ENCODE data around the gene CTIF.

CTIF gene

GRCh38 chr18:48819781-48820482, 281.1 kb downstream of the CTIF start:
- no peaks in the 10 kb centered on the region for H3K9me3 ChIP-seq (ENCODE audit: control insufficient read depth, insufficient read depth, low read length)
- H3K27me3 ChIP-seq (ENCODE audit: control insufficient read depth, insufficient read depth, low read length) = no peaks in the 10 kb centered on the region
- H3K9ac ChIP-seq (ENCODE audit: low read depth, low read length) = no peak overlapping the region
- H3K4me1 ChIP-seq (ENCODE audit: control insufficient read depth, insufficient read depth, low read length) = no peaks in the 10 kb centered on the region
- H3K27ac ChIP-seq (ENCODE audit: low read depth, low read length) = no peak overlapping the region
- H3K36me3 ChIP-seq (ENCODE audit: control insufficient read depth, insufficient read depth, low read length) = no peaks in the 10 kb centered on the region
- H3K4me3 ChIP-seq (ENCODE audit: low read depth, low read length) = no peak overlapping the region

GRCh38 chr18:48820483-48821250, 281.8 kb downstream of the CTIF start:
- no peak overlapping the region for H3K4me3 ChIP-seq (ENCODE audit: low read depth, low read length)
- no peaks in the 10 kb centered on the region for H3K9me3 ChIP-seq (ENCODE audit: control insufficient read depth, insufficient read depth, low read length)
- no peaks in the 10 kb centered on the region for H3K27me3 ChIP-seq (ENCODE audit: control insufficient read depth, insufficient read depth, low read length)
- no peak overlapping the region for H3K9ac ChIP-seq (ENCODE audit: low read depth, low read length)
- no peak overlapping the region for H3K27ac ChIP-seq (ENCODE audit: low read depth, low read length)
- H3K36me3 ChIP-seq (ENCODE audit: control insufficient read depth, insufficient read depth, low read length) = no peaks in the 10 kb centered on the region
- no peaks in the 10 kb centered on the region for H3K4me1 ChIP-seq (ENCODE audit: control insufficient read depth, insufficient read depth, low read length)

DNA sequence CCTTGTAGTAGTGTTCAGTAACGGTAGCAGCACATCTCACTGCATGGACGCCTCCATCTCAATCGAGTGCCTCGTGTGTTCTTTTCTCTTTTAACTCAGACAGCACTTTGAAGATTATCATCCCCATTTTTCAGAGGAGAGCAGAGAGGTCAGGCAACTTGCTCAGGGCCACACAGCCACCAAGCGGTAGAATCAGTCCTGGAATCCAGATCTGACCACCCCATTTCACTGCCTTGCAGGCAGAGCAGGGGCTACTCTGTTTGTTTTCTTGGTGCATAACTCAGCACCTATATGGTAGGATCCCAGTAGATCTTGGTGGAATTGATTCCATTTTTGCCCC, 282.4 kb downstream of the CTIF start:
- Histone ChIP-seq H3K27me3 (ENCODE audit: control insufficient read depth, insufficient read depth, low read length) (peaks cover 2% of the 10 kb centered on the region; the same call in 1 of the 2 replicates), H3K4me3 (ENCODE audit: low read depth, low read length) (no peak overlapping the region), H3K9ac (ENCODE audit: low read depth, low read length) (no peak overlapping the region), H3K36me3 (ENCODE audit: control insufficient read depth, insufficient read depth, low read length) (no peaks in the 10 kb centered on the region), H3K9me3 (ENCODE audit: control insufficient read depth, insufficient read depth, low read length) (no peaks in the 10 kb centered on the region), H3K4me1 (ENCODE audit: control insufficient read depth, insufficient read depth, low read length) (no peaks in the 10 kb centered on the region), H3K27ac (ENCODE audit: low read depth, low read length) (no peak overlapping the region)

GRCh38 chr18:48821845-48822244, 283.0 kb downstream of the CTIF start:
- Histone ChIP-seq H3K27ac (ENCODE audit: low read depth, low read length) (no peak overlapping the region), H3K4me1 (ENCODE audit: control insufficient read depth, insufficient read depth, low read length) (peaks cover 5% of the 10 kb centered on the region; the same call in 1 of the 2 replicates), H3K36me3 (ENCODE audit: control insufficient read depth, insufficient read depth, low read length) (no peaks in the 10 kb centered on the region)

DNA sequence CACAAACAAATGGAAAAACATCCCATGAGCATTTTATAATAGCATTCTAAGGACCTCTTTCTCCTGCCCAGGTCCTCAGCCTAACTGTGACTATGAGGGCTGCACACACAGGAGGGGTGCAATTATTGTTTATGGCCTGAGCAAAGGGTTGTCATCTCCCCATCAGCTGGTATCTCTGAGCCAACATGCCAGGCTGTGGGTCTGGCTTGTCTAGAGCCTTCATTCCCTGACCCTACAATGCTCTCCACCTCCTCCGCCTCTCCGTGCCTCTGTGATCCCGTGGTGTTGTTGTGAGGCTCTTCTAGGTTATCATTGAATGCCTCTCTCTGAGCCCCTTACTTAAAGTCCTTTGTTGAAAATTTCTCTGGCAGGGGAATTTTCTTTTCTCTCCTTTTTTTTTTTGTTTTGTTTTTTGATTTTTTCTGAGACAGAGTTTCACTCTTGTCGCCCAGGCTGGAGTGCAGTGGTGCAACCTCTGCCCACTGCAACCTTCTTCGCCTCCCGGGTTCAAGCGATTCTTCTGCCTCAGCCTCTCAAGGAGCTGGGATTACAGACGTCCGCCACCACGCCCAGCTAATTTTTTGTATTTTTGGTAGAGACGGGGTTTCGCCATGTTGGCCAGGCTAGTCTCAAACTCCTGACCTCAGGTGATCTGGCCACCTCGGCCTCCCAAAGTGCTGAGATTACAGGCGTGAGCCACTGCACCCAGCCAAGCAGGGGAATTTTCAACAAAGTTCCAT, 285.6 kb downstream of the CTIF start:
- Histone ChIP-seq H3K4me3 (ENCODE audit: low read depth, low read length) (no peak overlapping the region), H3K27me3 (ENCODE audit: control insufficient read depth, insufficient read depth, low read length) (peaks cover 2% of the 10 kb centered on the region; the same call in 1 of the 2 replicates), H3K36me3 (ENCODE audit: control insufficient read depth, insufficient read depth, low read length) (no peaks in the 10 kb centered on the region), H3K9me3 (ENCODE audit: control insufficient read depth, insufficient read depth, low read length) (no peaks in the 10 kb centered on the region), H3K27ac (ENCODE audit: low read depth, low read length) (no peak overlapping the region), H3K4me1 (ENCODE audit: control insufficient read depth, insufficient read depth, low read length) (peaks cover 29% of the 10 kb centered on the region), H3K9ac (ENCODE audit: low read depth, low read length) (no peak overlapping the region)

More at GRCh38 chr18:48821845-48822244, 283.0 kb downstream of the CTIF start:
- H3K4me3 ChIP-seq (ENCODE audit: low read depth, low read length) = no peak overlapping the region
- no peak overlapping the region for H3K9ac ChIP-seq (ENCODE audit: low read depth, low read length)
- peaks cover 2% of the 10 kb centered on the region; the same call in 1 of the 2 replicates for H3K27me3 ChIP-seq (ENCODE audit: control insufficient read depth, insufficient read depth, low read length)
- no peaks in the 10 kb centered on the region for H3K9me3 ChIP-seq (ENCODE audit: control insufficient read depth, insufficient read depth, low read length)

DNA sequence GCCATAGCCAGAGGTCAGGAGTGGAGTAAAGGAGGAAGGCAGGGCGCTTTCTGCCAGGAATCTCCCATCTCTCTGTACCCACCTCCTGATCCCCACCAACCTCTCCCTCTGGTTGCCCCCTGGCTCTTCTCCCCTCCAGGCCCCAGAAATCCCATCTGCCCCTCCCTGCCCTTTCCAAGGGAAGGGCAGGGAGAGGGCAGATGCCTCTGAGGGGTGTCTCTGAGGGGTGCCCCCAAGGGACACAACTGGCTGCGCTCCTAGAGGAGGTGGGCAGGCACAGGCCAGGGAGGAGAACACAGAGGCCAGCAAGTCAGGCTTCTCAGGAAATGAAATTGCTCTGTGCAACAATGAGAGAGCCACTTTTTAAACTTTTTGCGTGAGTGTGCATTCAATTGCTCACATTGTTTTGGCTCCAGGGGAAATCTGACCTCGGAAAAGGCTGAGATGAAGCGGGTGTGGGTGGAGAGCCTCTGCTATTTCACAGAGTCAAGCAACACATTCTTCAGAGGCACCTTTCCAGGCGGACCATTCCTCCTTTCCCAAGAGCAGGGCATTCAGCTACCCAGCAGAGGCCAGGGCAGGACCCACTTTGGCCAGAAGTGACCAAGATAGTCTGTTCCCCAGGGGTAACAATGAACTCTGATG, 286.4 kb downstream of the CTIF start:
- H3K4me3 ChIP-seq (ENCODE audit: low read depth, low read length) = no peak overlapping the region
- no peaks in the 10 kb centered on the region for H3K36me3 ChIP-seq (ENCODE audit: control insufficient read depth, insufficient read depth, low read length)
- no peak overlapping the region for H3K27ac ChIP-seq (ENCODE audit: low read depth, low read length)
- H3K27me3 ChIP-seq (ENCODE audit: control insufficient read depth, insufficient read depth, low read length) = peaks cover 2% of the 10 kb centered on the region; the same call in 1 of the 2 replicates
- no peaks in the 10 kb centered on the region for H3K9me3 ChIP-seq (ENCODE audit: control insufficient read depth, insufficient read depth, low read length)
- H3K4me1 ChIP-seq (ENCODE audit: control insufficient read depth, insufficient read depth, low read length) = peaks cover 36% of the 10 kb centered on the region
- H3K9ac ChIP-seq (ENCODE audit: low read depth, low read length) = no peak overlapping the region

DNA sequence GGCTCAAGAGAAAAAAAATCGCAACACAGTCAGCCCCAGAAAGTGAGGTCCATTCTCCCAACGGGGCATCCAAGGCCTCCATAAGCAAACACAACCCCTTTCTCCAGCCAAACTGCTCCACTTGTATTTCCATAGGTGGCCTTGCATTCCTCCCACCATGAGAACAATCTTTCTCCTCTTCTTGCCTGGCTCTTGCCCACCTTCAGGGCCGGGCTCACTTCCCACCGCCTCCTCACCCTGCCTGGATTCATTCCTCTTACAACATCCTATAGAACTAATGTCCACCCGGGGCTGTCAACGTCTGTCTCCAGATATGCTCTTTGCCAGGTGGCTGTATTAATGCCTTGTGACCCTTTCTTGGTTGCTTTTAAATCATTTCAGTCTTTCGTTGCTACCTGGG, 287.4 kb downstream of the CTIF start:
- Histone ChIP-seq H3K36me3 (ENCODE audit: control insufficient read depth, insufficient read depth, low read length) (no peaks in the 10 kb centered on the region), H3K9ac (ENCODE audit: low read depth, low read length) (no peak overlapping the region), H3K4me3 (ENCODE audit: low read depth, low read length) (no peak overlapping the region), H3K27ac (ENCODE audit: low read depth, low read length) (no peak overlapping the region), H3K4me1 (ENCODE audit: control insufficient read depth, insufficient read depth, low read length) (peaks cover 36% of the 10 kb centered on the region), H3K27me3 (ENCODE audit: control insufficient read depth, insufficient read depth, low read length) (peaks cover 2% of the 10 kb centered on the region; the same call in 1 of the 2 replicates), H3K9me3 (ENCODE audit: control insufficient read depth, insufficient read depth, low read length) (no peaks in the 10 kb centered on the region)

GRCh38 chr18:48826806-48827205, 288.0 kb downstream of the CTIF start:
- H3K27ac ChIP-seq (ENCODE audit: low read depth, low read length) = no peak overlapping the region
- H3K27me3 ChIP-seq (ENCODE audit: control insufficient read depth, insufficient read depth, low read length) = peaks cover 2% of the 10 kb centered on the region; the same call in 1 of the 2 replicates
- no peaks in the 10 kb centered on the region for H3K36me3 ChIP-seq (ENCODE audit: control insufficient read depth, insufficient read depth, low read length)
- no peaks in the 10 kb centered on the region for H3K9me3 ChIP-seq (ENCODE audit: control insufficient read depth, insufficient read depth, low read length)
- no peak overlapping the region for H3K4me3 ChIP-seq (ENCODE audit: low read depth, low read length)
- H3K4me1 ChIP-seq (ENCODE audit: control insufficient read depth, insufficient read depth, low read length) = peaks cover 36% of the 10 kb centered on the region
- H3K9ac ChIP-seq (ENCODE audit: low read depth, low read length) = no peak overlapping the region

GRCh38 chr18:48827291-48828193, 288.7 kb downstream of the CTIF start:
- Histone ChIP-seq H3K4me1 (ENCODE audit: control insufficient read depth, insufficient read depth, low read length) (peaks cover 36% of the 10 kb centered on the region), H3K4me3 (ENCODE audit: low read depth, low read length) (peak overlapping the region; percentile 30), H3K27me3 (ENCODE audit: control insufficient read depth, insufficient read depth, low read length) (peaks cover 2% of the 10 kb centered on the region; the same call in 1 of the 2 replicates), H3K27ac (ENCODE audit: low read depth, low read length) (peak overlapping the region; percentile 52), H3K36me3 (ENCODE audit: control insufficient read depth, insufficient read depth, low read length) (no peaks in the 10 kb centered on the region), H3K9me3 (ENCODE audit: control insufficient read depth, insufficient read depth, low read length) (no peaks in the 10 kb centered on the region), H3K9ac (ENCODE audit: low read depth, low read length) (no peak overlapping the region)

DNA sequence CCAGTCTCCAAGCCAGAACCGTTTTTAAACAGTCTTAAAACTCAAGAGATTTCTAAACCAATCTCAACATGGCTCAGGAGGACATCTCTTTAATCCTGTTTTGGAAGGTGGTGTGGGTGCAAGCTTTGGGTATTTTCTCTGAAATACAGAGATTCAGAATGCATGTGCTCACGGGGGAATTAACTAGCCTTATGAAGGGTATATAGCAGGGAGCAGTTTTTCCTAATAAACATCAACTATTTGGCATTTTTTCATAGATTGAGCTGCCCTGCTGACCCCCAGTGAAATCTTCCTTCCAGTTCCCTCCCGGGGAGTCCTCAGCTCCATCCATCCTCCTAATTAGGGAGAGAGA, 289.3 kb downstream of the CTIF start:
- Histone ChIP-seq H3K27me3 (ENCODE audit: control insufficient read depth, insufficient read depth, low read length) (peaks cover 2% of the 10 kb centered on the region; the same call in 1 of the 2 replicates), H3K9me3 (ENCODE audit: control insufficient read depth, insufficient read depth, low read length) (no peaks in the 10 kb centered on the region), H3K27ac (ENCODE audit: low read depth, low read length) (peak overlapping the region; percentile 52), H3K36me3 (ENCODE audit: control insufficient read depth, insufficient read depth, low read length) (no peaks in the 10 kb centered on the region), H3K4me3 (ENCODE audit: low read depth, low read length) (no peak overlapping the region), H3K4me1 (ENCODE audit: control insufficient read depth, insufficient read depth, low read length) (peaks cover 41% of the 10 kb centered on the region), H3K9ac (ENCODE audit: low read depth, low read length) (no peak overlapping the region)
